ENCODE measurements around the gene TAMALIN.
"Not testable (repeated sequence)": the region's sequence is repeated elsewhere in the genome, so short reads cannot be mapped to it uniquely, and the experiment has no call there.

Gene TAMALIN

DNA sequence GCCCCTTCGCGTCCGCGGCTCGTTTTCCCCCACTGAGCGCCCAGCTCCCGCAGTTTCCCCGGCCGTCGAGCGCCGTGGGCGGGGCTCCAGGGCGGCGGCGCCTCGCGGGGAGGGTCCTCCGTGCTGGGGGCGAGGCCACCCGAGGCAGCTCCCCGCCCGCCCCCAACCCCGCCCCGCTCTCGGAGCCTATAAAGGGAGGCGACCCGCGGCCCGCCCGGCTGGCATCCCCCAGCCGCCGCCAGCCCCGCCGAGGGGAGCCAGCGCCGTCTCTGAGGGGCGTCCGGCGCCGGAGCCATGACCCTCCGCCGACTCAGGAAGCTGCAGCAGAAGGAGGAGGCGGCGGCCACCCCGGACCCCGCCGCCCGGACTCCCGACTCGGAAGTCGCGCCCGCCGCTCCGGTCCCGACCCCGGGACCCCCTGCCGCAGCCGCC lies at the start of gene TAMALIN:
Gene TAMALIN (plus strand): TSS at position 221 of the 432 bp plus-strand sequence. CDS start 74 bp downstream, at position 295.
- peak; percentile 75 to 78 for DNase-seq

DNA sequence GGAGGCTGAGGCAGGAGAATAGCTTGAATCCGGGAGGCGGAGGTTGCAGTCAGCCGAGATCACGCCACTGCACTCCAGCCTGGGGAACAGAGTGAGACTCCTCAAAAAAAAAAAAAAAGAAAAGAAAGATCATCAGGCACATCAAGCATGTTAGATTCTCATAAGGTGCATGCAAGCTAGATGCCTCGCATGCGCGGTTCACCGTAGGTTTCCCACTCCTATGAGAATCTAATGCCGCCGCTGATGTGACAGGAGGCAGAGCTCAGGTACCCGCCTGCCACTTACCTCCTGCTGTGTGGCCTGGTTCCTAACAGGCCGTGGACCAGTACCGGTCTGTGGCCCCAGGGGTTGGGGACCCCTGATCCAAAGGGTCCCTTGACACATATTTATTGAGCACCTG lies 48.2 kb upstream of the TAMALIN start:
- no peak for DNase-seq

DNA sequence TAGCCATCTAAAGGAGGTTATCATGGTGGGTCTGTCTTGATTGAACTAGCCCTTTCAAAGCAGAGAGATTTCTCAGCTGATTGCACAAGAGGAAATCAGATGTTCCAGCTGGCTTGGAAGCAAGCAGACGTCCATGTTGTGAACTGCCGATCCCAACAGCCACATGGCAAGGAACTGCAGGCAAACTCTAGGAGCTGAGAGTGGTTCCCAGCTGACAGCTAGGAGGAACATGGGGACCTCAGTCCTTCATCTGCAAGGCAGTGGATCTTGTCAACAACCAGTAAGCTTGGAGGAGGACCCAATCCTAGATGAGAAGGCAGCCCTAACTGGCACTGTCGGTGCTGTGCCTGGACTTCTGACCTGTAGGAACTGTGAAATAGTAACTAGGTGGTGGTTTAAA lies 47.5 kb upstream of the TAMALIN start:
- no peak for DNase-seq

DNA sequence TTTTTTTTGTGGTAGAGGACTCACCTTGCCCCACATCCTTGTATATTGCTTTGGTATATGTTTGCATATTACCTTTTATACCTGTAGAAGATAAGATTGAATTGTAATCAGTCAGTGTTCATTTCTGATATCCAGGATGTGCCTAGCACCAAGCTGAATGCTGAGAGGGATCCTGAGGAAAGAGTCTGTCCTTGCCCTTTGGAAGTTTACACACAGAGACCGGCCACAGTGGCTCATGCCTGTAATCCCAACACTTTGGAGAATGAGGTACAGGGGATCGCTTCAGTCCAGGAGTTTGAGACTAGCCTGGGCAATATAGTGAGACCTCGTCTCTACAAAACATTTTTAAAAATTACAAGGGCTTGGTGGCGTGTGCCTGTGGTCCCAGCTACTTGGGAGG lies 46.8 kb upstream of the TAMALIN start:
- DNase-seq, result no peak

DNA sequence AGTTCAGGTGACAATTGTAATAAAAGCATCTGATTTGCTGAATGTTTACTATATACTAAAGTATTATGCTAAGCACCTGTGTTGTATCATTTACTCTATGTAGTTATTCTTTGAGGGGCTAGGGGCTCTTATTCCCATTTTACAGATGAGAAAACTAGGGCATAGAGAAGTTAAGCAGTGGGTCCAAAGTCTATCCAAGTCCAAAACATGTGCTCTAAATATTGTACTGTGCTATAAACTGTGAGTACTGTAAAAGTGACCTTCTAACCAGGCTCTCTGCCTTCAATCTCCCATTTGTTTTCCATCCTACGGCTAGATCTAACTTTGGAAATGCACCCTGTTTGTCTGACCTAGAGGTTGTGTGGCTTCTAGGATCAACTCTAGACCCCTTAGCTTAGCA lies 46.3 kb upstream of the TAMALIN start:
- no peak for DNase-seq

DNA sequence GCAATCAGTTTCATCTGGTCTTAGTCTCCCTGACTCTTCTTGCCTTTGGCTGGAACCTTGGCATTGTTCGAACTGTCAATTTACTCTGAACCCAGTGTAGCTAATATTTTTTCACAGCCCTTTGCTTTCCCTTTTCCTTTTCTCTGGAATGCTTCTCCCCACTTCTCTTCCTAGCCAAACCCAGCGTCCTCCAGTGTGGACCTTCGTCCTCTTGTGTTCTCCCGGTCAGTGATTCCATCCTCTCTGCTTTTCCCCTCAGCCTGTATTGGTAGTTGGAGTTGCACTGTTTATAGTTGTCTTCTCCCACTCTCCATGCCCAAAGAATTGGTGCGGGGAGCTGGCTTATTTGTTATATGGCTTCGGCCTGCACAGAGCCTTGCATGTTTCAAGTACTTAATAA lies 45.9 kb upstream of the TAMALIN start:
- no peak for DNase-seq

DNA sequence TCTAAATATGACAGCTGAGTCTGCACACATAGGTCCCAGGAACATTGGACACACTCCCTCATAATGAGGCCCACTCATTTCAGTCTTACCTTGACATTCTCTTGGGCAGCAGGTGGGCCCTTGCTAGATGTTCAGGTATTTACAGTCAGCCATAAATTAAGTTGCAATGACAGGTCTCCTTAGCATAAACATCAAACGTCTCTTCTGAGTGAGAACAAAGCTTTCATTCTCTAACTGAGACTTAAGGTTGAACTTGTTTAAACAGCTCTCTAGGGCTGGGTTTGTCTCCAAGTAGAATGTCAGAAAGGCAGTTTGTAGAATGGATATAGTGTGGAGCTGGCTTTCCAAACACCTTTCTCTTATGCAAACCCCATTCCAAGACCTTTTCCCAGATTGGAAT lies 44.9 kb upstream of the TAMALIN start:
- no peak for DNase-seq

DNA sequence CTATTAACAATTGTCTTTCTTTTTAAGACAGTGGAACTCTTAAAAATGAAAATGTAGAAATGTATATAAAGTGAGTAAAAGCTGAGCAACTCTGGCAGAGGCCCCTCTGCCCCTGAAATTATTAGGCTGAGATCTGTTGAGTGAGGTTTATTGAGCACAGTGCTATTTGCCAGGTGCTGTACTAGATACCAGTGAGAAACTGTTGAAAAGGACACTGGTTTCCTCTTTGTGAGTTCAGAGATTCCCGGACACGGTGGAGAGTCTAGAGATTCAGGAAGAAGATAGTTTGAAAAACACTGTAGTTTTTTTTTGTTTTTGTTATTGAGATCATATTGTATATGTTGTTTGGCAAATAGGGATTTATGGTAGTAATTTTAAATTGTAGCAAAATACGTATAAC lies 44.0 kb upstream of the TAMALIN start:
- DNase-seq, result no peak

DNA sequence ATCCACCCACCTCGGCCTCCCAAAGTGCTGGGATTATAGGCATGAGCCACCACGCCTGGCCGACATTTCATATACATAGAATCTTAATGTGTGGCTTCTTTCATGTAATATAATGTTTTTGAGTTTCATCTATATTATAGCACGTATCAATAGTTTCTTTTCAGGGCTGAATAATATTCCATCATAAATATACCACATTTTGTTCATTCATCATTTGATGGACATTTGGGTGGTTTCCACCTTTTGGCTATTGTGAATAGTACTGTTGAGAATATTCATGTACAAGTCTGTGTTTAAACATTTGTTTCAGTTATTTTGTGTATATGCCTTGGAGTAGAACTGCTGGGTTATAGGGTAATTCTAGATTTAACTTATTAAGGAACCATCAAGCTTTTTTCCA lies 43.3 kb upstream of the TAMALIN start:
- DNase-seq, result no peak

DNA sequence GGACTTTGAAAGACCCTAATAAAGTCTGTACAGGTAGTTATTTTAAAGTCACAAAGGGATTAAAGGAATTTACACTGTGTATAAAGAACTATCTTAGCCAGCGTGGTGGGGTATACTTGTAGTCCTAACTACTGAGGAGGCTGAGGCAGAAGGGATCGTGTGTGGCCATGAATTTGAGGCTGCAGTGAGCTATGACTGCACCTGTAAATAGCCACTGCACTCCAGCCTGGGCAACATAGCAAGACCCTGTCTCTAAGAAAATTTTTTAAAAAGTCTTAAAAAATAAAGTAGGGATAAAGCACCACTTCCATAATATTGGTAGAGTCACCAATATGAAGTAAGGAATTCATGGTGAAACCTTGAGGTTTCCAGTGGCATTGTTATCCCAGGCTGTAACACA lies 37.1 kb upstream of the TAMALIN start:
- no peak for DNase-seq

DNA sequence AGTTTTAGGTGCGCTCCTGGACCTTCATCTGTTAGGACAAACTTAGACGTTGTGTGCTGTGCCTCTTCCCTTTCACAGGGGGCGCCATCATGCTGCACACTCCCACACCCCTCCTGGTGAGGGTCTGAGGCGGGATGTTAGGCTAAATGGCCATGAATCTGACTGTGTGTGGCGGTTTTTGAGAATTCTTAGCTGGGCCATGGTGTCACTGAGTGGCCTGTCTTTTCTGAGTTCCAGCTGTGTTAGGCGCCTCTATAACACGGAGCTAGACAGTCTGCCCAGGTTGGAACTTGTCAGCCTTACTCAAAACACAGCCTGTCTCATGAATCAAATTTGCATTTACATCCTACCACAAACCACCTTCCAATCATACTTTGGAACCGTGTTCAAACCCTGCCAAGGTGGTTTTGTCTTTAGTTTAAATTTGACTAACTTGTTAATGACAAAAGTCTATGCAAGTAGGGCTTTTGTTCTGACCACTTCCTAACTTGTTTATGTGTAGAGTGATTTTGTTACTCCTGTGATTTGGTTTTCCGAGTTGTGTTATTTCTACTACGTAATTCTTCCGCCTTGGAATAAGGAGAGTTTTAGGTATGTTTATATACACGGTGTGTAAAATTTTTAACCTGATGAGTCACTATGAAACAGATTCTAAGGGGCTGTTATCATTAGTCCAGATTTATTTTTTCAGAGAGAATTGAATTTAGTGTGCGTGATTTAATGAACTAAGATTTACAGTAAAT lies 35.7 kb upstream of the TAMALIN start:
- DNase-seq, result peak; percentile 49 to 59

DNA sequence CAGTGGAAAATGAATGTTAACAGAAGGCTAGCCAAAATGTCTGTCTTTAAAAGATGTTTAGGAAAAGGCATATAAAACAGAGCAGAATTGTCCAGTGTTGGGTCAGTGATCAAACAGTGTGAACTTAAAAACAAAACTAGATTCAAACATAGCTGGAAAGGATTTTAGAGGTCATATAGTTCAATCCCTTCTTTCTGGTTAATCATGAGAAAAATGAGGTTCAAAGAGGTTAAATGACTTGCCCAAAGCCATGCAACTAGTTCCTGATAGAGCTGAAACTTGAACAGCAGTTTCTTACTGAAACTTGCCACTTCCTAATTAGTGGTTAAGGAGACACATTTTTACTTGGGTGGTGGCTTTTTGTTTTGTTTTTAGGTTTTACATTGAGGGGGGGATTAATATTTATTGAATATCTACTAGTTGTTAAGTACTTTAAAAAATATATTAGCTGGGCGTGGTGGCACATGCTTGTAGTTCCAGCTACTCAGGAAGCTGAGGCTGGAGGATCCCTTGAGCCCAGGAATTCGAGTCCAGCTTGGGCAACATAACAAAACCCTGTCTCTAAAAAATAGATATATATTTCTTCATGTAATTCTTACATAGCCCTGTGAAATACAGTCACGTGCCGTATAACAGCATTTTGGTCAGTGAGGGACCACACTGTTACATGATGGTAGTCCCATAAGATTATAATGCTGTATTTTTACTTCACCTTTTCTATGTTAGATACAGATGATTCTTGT lies 34.9 kb upstream of the TAMALIN start:
- DNase-seq, result no peak

DNA sequence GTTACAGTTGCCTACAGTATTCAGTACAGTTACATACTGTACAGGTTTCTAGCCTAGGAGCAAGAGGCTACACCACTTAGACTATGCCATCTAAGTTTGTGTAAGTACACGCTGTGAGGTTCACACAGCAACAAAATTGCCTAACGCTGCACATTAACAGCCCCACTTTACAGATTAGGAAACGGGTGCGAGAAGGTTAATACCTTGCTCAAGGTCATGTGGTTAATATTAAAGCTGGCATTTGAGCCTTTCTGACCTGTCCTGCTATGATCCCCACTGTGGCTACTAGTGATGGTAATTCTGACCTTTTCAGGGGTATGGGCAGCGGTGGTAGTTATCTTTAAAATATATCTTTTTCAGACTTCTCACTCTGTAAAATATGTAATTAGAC lies 34.3 kb upstream of the TAMALIN start:
- no peak for DNase-seq

DNA sequence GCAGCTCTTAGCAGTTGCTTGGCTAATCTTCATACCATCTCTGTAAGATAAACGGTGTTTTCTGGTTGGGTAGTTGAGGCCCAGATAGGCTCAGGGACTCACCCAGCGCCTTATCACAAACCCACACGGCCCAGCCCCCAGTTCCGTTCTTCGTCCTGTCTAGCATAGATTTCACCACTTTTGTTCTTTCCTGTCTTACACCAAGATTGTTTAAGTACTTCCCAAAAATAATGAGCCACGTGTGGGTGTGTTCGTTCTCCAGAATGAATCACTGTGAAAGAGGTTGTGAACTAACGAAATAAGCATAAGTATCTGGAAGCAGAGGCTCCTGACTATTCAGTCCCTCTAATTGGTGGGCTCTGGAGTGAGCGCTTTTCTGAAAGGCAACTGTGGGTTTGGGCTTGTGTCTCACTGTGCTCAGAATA lies 33.9 kb upstream of the TAMALIN start:
- DNase-seq, result peak; percentile 68 to 79

DNA sequence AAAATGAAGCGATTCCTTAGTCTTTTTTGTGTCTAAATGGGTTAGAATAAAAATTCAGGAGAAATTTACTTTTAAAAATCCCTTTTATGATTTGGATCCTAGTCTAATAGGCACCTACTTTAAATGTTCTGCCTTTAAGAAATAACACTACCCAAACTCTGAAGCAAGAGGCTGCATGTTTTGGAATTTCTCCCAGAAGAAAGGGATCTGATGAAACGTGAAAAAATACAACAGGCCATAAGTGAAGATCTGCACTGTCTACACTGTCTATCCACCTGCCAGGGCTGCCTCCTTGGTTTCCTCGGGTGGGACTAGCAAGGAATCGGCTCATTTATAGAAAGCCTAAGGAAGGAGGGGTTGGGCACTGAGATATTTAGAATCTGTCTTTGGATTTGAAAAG lies 33.2 kb upstream of the TAMALIN start:
- DNase-seq, result no peak

DNA sequence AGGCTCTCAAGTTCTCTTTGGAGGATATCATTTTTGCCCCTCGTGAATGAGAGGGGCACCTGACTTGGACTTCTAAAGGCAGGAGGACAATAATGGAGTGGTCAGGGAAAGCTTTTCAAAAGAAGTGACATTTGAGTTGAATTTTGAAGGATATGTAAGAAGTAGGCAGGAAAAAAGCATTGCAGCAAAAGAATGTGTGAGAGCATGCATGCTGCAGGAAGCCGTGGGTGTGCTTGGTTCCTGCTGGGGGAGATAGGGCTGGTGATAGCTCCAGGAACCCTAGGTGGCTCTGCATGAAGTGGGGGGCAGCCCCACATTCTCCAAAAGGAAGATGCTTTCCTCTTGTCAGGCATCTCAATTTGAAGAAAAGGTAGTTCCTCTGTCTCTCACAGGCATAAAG lies 32.1 kb upstream of the TAMALIN start:
- DNase-seq, result peak in 1 of 2 experiments; percentile 13

DNA sequence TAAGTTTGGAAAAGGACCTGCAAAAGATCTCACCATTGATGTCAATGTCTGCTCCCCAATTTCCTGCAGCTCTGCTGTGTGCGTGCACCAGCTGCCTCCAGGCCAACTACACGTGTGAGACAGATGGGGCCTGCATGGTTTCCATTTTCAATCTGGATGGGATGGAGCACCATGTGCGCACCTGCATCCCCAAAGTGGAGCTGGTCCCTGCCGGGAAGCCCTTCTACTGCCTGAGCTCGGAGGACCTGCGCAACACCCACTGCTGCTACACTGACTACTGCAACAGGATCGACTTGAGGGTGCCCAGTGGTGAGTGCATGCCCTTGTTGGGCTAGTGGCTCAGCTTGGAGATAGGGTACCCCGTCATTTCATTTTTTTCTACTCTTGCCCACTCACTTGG lies 31.6 kb upstream of the TAMALIN start:
- no peak for DNase-seq

DNA sequence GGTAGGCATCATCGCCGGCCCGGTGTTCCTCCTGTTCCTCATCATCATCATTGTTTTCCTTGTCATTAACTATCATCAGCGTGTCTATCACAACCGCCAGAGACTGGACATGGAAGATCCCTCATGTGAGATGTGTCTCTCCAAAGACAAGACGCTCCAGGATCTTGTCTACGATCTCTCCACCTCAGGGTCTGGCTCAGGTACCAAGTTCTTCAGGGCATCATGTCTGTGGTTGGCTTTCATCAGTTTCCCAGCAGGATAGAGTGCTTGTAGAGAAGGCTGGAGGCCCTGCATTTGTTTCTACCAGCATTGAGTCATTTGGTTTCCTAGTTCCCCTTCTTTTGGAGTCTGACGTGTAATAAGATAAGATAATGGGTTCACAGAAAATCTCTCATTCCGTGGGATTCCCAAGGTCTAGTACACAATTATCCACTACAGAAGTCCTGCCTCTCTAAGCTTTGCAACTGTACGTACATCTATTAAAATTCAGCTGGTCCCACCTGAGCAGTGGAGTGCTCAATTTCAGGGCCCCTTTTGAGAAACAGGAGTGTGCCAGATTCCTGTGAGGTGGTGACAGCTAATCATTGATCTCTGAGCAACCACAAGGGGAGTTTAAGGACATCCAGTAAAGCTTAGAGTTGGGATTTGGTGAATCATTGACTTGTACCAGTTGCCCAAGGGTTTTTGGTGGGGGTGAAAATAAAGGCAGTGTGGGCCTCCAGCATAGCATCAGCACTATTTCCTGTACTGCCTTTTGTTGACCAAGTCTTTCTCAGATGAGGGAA lies 30.2 kb upstream of the TAMALIN start:
- no peak for DNase-seq

DNA sequence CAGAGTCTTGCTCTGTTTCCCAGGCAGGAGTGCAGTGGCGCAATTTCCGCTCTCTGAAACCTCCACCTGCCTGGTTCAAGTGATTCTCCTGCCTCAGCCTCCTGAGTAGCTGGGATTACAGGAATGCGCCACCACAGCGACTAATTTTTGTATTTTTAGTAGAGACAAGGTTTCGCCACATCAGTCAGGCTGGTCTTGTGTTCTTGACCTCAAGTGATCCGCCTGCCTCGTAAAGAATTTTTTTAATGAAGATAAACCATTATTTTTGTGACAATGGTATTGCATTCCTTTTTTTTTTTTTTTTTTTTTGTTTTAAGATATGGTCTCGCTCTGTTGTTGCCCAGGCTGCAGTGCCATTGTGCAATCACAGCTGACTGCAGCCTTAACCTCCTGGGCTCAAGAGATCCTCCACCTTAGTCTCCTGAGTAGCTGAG lies 29.4 kb upstream of the TAMALIN start:
- no peak for DNase-seq

DNA sequence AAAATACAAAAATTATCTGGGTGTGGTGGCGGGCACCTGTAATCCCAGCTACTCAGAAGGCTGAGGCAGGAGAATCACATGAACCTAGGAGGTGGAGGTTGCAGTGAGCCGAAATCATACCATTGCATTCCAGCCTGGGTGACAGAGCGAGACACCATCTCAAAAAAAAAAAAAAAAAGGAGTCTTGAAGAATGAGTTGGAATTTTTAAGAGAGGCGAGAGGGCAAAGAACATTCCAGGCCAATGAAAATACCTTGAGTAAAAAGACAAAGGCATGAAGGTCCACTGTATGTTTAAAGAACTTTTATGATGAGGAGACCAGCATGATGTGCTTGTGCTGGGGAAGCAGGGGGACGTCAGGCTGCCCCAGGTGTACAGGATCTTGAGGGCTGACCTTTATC lies 27.4 kb upstream of the TAMALIN start:
- not testable (repeated sequence) for DNase-seq

DNA sequence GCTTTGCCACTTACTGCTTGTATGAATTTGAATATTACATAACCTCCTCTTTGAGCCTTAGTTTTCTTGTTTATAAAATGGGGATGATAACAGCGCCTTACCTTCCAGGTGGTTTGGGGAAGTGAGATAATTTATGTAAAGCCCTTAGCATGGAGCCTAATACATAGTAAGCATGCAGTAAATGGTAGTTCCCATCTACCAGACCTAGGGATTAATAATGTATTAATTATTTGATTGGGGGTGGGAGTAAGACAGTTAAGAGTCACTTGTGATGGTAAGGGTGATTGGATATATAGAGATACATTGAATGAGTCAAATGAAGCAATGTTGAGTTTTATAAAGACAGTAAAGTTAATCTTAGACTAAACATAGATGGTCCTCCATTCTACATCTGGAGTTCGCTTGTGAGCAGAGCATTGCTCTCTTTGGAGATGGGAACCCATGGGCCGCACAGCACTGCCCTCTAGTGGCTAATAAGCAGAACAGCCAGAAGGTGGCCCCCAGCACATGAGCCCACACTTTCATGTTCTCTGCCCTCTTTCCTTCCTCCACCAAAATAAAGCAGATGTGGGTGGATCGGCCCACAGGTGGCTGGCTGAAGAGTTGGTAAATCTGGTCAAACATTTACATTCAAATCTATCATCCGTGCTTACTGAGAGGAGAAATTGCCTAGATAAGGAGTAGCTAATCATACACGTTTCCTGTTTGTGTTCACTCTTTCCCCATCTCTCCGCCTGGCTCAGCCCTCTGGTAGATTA lies 26.5 kb upstream of the TAMALIN start:
- DNase-seq, result peak; percentile 65 to 72

DNA sequence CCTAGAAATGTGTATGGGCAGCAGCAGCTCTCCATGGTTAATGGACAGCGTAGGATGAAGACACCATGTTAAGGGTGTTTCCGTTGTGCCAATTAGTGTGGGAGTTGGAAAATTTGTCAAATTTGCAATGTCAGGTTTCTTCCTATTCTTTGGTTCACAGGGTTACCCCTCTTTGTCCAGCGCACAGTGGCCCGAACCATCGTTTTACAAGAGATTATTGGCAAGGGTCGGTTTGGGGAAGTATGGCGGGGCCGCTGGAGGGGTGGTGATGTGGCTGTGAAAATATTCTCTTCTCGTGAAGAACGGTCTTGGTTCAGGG lies 26.0 kb upstream of the TAMALIN start:
- DNase-seq, result no peak

DNA sequence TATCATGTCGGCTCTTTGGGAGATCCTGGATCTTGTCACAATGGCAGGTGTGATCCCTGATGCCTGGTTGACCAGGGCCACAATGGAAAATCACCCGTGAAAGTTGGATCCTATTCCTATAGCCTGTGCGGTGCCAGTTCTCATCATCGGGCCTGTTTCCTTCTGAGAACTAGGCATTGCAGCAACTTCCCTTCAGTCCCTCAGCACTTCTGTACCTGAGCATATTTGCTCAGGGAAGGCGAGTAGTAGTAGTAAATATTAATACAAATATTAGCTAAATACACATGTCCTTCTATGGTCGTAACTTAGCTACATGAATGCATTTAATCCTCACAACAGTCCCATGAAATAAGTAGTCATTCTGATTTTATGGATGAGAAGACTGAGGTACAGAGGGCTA lies 22.1 kb upstream of the TAMALIN start:
- DNase-seq, result no peak

All from activated CD4-positive, alpha-beta T cell treated with anti-CD3 and anti-CD28 coated beads, Interleukin-2, amount 50 U/mL, for 48 hours (primary cell).